ENCODE data around the gene NADSYN1. TPM values are rescaled to one million over a fixed set of nuclear protein-coding genes. Genes with fewer than 3 reads are reported as not detected.

NADSYN1 gene
- total and polyA plus RNA-seq, 2 of the 13 experiments (the other 11 are each of a cell fraction or from before 2014, with no cell fraction given) = 35.7 to 51.5 TPM

DNA sequence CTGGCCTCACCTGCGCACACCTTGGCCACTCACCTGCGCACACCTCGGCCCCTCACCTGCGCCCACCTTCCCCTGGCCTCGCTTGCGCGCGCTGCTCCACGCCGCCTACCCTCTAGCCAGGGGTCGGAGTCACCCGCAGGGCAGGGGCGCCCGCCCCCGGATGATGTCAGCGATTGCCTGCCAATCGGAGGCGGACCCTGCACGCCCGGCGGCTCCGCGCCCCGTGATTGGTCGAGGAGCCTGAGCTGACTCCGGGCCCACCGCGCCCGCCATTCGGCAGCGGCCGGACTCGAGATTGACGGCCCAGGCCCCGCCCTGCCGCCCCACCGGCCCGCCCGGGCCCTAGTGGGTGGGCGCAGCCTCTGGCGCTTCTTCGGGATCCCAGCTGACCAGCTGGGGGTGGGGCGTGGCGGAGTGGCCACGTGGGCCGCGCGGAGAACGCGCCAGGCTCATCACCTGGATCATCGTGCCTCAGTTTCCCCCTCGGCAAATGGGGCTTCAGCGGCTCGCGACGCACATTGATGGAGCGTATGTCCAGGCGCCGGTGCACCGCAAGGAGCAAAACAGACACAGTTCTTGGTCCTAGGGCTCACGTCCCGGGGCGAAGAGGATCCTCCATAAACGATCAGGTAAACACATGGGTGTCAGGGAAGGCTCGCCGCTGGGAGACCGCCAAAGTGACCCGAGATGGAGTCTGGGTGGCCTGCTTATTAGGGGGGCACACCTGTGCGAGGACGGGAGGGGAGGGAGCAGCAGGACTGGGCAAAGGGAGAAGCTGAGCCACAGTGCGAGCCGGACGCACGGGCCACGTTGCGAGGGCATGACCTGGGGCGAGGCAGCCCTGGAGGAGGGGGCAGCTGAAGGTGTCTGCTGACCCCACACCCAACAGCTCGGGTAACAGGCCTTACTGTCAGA is 4.5 kb upstream of the NADSYN1 start, which contains the start of gene DHCR7 (continued):
- TF ChIP-seq, protein P1, sequence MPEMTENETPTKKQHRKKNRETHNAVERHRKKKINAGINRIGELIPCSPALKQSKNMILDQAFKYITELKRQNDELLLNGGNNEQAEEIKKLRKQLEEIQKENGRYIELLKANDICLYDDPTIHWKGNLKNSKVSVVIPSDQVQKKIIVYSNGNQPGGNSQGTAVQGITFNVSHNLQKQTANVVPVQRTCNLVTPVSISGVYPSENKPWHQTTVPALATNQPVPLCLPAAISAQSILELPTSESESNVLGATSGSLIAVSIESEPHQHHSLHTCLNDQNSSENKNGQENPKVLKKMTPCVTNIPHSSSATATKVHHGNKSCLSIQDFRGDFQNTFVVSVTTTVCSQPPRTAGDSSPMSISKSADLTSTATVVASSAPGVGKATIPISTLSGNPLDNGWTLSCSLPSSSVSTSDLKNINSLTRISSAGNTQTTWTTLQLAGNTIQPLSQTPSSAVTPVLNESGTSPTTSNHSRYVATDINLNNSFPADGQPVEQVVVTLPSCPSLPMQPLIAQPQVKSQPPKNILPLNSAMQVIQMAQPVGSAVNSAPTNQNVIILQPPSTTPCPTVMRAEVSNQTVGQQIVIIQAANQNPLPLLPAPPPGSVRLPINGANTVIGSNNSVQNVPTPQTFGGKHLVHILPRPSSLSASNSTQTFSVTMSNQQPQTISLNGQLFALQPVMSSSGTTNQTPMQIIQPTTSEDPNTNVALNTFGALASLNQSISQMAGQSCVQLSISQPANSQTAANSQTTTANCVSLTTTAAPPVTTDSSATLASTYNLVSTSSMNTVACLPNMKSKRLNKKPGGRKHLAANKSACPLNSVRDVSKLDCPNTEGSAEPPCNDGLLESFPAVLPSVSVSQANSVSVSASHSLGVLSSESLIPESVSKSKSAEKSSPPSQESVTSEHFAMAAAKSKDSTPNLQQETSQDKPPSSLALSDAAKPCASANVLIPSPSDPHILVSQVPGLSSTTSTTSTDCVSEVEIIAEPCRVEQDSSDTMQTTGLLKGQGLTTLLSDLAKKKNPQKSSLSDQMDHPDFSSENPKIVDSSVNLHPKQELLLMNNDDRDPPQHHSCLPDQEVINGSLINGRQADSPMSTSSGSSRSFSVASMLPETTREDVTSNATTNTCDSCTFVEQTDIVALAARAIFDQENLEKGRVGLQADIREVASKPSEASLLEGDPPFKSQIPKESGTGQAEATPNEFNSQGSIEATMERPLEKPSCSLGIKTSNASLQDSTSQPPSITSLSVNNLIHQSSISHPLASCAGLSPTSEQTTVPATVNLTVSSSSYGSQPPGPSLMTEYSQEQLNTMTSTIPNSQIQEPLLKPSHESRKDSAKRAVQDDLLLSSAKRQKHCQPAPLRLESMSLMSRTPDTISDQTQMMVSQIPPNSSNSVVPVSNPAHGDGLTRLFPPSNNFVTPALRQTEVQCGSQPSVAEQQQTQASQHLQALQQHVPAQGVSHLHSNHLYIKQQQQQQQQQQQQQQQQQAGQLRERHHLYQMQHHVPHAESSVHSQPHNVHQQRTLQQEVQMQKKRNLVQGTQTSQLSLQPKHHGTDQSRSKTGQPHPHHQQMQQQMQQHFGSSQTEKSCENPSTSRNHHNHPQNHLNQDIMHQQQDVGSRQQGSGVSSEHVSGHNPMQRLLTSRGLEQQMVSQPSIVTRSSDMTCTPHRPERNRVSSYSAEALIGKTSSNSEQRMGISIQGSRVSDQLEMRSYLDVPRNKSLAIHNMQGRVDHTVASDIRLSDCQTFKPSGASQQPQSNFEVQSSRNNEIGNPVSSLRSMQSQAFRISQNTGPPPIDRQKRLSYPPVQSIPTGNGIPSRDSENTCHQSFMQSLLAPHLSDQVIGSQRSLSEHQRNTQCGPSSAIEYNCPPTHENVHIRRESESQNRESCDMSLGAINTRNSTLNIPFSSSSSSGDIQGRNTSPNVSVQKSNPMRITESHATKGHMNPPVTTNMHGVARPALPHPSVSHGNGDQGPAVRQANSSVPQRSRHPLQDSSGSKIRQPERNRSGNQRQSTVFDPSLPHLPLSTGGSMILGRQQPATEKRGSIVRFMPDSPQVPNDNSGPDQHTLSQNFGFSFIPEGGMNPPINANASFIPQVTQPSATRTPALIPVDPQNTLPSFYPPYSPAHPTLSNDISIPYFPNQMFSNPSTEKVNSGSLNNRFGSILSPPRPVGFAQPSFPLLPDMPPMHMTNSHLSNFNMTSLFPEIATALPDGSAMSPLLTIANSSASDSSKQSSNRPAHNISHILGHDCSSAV (CRISPR knock-in tag; IDR thresholded peaks at IDR 0.05; ENCODE audit: borderline replicate concordance) = no peak
- TF ChIP-seq, protein P2, sequence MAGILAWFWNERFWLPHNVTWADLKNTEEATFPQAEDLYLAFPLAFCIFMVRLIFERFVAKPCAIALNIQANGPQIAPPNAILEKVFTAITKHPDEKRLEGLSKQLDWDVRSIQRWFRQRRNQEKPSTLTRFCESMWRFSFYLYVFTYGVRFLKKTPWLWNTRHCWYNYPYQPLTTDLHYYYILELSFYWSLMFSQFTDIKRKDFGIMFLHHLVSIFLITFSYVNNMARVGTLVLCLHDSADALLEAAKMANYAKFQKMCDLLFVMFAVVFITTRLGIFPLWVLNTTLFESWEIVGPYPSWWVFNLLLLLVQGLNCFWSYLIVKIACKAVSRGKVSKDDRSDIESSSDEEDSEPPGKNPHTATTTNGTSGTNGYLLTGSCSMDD (CRISPR knock-in tag; IDR thresholded peaks at IDR 0.05) = no peak
- TF ChIP-seq ZNF850 (CRISPR knock-in tag; conservative IDR thresholded peaks at IDR 0.05) (no peak), ZNF225 (CRISPR knock-in tag; IDR thresholded peaks at IDR 0.05) (no peak), ZNF607 (CRISPR knock-in tag; IDR thresholded peaks at IDR 0.05; ENCODE audit: borderline replicate concordance) (peak; percentile 95; the same call in 1 of the 2 replicates), MYNN (CRISPR knock-in tag; IDR thresholded peaks at IDR 0.05; ENCODE audit: low read depth) (peak; percentile 13; the same call in 1 of the 2 replicates), KLF6 (CRISPR knock-in tag; IDR thresholded peaks at IDR 0.05) (no peak), PTBP1 (IDR thresholded peaks at IDR 0.05; ENCODE audit: low read depth, low read length, poor library complexity, severe bottlenecking) (no peak), ZSCAN20 (CRISPR knock-in tag; IDR thresholded peaks at IDR 0.05; ENCODE audit: borderline replicate concordance) (no peak)
- TF ChIP-seq, protein P3, sequence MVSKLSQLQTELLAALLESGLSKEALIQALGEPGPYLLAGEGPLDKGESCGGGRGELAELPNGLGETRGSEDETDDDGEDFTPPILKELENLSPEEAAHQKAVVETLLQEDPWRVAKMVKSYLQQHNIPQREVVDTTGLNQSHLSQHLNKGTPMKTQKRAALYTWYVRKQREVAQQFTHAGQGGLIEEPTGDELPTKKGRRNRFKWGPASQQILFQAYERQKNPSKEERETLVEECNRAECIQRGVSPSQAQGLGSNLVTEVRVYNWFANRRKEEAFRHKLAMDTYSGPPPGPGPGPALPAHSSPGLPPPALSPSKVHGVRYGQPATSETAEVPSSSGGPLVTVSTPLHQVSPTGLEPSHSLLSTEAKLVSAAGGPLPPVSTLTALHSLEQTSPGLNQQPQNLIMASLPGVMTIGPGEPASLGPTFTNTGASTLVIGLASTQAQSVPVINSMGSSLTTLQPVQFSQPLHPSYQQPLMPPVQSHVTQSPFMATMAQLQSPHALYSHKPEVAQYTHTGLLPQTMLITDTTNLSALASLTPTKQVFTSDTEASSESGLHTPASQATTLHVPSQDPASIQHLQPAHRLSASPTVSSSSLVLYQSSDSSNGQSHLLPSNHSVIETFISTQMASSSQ (IDR thresholded peaks at IDR 0.05; ENCODE audit: low read depth) = no peak
- TF ChIP-seq, protein P3 (CRISPR knock-in tag; IDR thresholded peaks at IDR 0.05; ENCODE audit: borderline replicate concordance) = no peak; the same call in none of the 2 replicates
- TF ChIP-seq, protein P4, sequence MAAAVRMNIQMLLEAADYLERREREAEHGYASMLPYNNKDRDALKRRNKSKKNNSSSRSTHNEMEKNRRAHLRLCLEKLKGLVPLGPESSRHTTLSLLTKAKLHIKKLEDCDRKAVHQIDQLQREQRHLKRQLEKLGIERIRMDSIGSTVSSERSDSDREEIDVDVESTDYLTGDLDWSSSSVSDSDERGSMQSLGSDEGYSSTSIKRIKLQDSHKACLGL (CRISPR knock-in tag; IDR thresholded peaks at IDR 0.05) = peak; percentile 98
